Mucosa of stomach (tissue), 1 donor: Measurements from ENCODE around the gene KRT1.
"Not testable (repeated sequence)": the region's sequence is repeated elsewhere in the genome, so short reads cannot be mapped to it uniquely, and the experiment has no call there.

ENCODE experiments used
- H3K27me3 ChIP-seq: one replicate; pipeline ENCODE4 v1.7.0; 2013; ENCODE audit warnings: mild to moderate bottlenecking, low read length; ENCODE audit not compliant: control insufficient read depth, insufficient read depth
- H3K36me3 ChIP-seq: one replicate; pipeline ENCODE4 v1.7.0; 2013; ENCODE audit warnings: low read length; ENCODE audit not compliant: control insufficient read depth, insufficient read depth
- H3K4me1 ChIP-seq: one replicate; pipeline ENCODE4 v1.7.0; 2013; ENCODE audit warnings: mild to moderate bottlenecking, low read length; ENCODE audit not compliant: control insufficient read depth, insufficient read depth
- H3K4me3 ChIP-seq: one replicate; pipeline ENCODE4 v1.7.0; 2013; ENCODE audit warnings: low read length
- H3K9ac ChIP-seq: one replicate; pipeline ENCODE4 v1.7.0; 2013; ENCODE audit warnings: mild to moderate bottlenecking, low read length, moderate library complexity
- H3K9me3 ChIP-seq: one replicate; pipeline ENCODE4 v1.7.0; 2013; ENCODE audit warnings: mild to moderate bottlenecking, low read length, moderate library complexity; ENCODE audit not compliant: control insufficient read depth
- donor health status: Pancreatic carcinoma.

KRT1 gene

DNA sequence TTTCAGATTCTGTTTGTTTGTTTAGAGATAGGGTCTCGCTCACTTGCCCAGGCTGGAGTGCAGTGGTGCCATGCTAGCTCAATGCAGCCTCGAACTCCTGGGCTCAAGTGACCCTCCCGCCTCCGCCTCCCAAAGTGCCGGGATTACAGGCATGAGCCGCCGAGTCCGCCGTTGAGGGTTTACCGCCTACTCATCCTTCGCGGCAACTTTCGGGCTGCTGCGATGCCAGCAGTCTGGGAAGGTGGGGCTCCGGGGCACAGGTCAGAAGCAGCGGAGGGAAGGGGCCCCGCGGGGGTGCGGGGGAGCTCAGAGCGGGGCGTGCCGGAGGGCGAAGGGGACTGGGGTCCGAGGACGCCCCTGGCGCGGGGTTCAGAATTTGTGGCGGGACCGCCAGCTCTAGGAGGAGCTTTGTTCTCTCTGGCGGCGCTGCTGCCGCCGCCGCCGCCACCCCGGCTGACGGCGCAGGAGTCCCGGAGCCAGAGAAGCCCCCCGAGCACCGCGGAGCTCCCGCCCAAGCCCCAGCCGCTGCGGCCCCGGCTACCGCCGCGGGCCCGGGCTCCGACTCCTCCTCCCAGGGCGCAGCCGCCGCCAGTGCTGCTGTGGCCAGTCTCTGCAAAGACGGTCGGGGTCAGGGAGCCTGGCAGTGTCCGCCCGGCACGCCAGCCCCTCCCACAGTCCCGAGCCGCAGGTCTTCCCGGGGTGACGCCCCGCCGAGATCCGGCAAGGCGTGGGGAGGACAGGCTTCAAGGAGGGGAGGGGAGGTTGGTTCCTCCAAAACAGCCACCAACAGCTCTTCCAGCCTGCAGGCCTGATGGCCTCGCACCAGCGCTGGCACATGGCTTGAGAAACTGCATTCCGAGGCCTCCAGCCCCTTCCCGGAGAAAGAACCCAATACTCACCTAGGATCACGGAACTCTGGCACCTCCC is 34.0 kb upstream of the KRT1 start:
- H3K9ac ChIP-seq: no peak overlapping the region
- no peak overlapping the region for H3K4me3 ChIP-seq

GRCh38 chr12:52712122-52712521 is 31.9 kb upstream of the KRT1 start:
- not testable (repeated sequence) for H3K9ac ChIP-seq, H3K9me3 ChIP-seq, H3K4me3 ChIP-seq, H3K36me3 ChIP-seq, H3K4me1 ChIP-seq
- H3K27me3 ChIP-seq: peaks cover 40% of the 10 kb centered on the region

More for the DNA sequence above, 34.0 kb upstream of the KRT1 start:
- no peaks in the 10 kb centered on the region for H3K36me3 ChIP-seq
- H3K9me3 ChIP-seq: no peaks in the 10 kb centered on the region
- peaks cover 40% of the 10 kb centered on the region for H3K27me3 ChIP-seq
- H3K4me1 ChIP-seq: peaks cover 9% of the 10 kb centered on the region

- peaks cover 9% of the 10 kb centered on the region for H3K4me1 ChIP-seq
- no peak overlapping the region for H3K9ac ChIP-seq
- H3K4me3 ChIP-seq: no peak overlapping the region
- no peaks in the 10 kb centered on the region for H3K9me3 ChIP-seq
- no peaks in the 10 kb centered on the region for H3K36me3 ChIP-seq
- peaks cover 35% of the 10 kb centered on the region for H3K27me3 ChIP-seq
These were observed 30.5 kb upstream of the KRT1 start for GRCh38 chr12:52710730-52711129.

GRCh38 chr12:52708010-52708409 is 27.8 kb upstream of the KRT1 start:
- Histone ChIP-seq H3K27me3 (peaks cover 8% of the 10 kb centered on the region), H3K4me1 (no peaks in the 10 kb centered on the region), H3K4me3 (no peak overlapping the region), H3K9me3 (no peaks in the 10 kb centered on the region), H3K36me3 (no peaks in the 10 kb centered on the region), H3K9ac (no peak overlapping the region)

DNA sequence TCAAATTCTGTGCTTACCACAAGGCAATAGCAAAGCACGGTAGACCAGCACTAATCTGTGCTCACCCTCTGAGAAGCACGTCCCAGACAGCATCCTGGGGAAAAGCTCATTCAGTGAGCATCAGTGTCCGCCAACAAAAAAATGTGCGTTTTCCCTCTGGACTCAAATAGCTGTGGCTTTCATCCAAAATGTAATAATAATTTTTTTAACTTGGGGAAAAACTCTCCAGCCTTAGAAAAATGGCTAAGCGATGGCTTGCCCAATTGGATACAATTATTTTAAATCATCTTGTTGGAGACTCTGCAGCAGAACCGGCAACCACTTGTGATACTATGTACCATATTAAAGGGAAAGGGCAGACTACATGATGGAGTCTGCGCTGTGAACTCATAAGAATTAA is 24.3 kb upstream of the KRT1 start:
- Histone ChIP-seq H3K4me3 (no peak overlapping the region), H3K4me1 (peaks cover 3% of the 10 kb centered on the region), H3K27me3 (peaks cover 7% of the 10 kb centered on the region), H3K36me3 (no peaks in the 10 kb centered on the region), H3K9me3 (no peaks in the 10 kb centered on the region), H3K9ac (no peak overlapping the region)

- H3K27me3 ChIP-seq: peaks cover 10% of the 10 kb centered on the region
- H3K4me1 ChIP-seq: peaks cover 9% of the 10 kb centered on the region
- no peak overlapping the region for H3K9ac ChIP-seq
- H3K9me3 ChIP-seq: no peaks in the 10 kb centered on the region
- no peak overlapping the region for H3K4me3 ChIP-seq
- H3K36me3 ChIP-seq: no peaks in the 10 kb centered on the region
These were observed 23.7 kb upstream of the KRT1 start for GRCh38 chr12:52703878-52704277.

DNA sequence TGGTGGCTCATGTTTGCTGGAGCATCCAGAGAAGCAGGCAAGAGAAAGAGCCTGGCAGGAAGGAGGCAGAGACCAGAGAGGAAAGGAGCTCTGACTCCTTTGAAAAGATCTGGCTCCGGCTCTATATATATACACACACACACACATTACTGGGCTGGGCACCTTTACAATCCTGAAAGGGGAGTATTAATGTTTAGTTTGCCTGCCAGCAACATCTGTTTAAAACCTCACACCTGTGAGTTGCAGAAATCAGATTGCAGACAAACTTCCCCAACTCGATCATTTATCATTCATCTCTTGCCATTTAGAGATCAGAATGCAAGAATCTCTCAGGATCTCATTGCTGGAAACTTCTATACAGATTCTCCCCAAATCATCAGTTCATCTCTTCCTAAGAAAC is 23.2 kb upstream of the KRT1 start, which contains the start of gene KRT77:
Gene KRT77 (minus strand): TSS at position 101 of the 400 bp plus-strand sequence. CDS start 90 bp downstream, at position 11.
- Histone ChIP-seq H3K4me1 (peaks cover 13% of the 10 kb centered on the region), H3K9me3 (no peaks in the 10 kb centered on the region), H3K9ac (no peak within 1 kb of the TSS), H3K27me3 (peaks cover 10% of the 10 kb centered on the region), H3K36me3 (no peaks in the 10 kb centered on the region), H3K4me3 (no peak within 1 kb of the TSS)

DNA sequence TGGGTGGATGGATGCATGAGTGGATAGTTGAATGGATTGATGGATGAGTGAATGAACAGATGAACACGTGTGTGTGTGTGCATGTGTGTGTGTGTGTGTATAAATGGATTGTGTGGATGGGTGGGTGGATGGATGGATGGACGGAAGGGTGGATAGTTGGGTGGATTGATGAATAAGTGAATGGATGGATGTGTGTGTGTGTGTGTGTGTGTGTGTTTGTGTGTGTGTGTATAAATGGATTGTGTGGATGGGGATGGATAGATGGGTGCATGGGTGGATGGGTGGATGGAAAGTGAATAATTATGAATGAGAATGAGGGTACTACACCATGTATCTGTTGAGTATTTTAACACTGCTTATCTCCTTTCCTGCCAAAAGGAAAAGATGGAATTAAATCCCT is 22.1 kb upstream of the KRT1 start:
- no peaks in the 10 kb centered on the region for H3K9me3 ChIP-seq
- H3K4me3 ChIP-seq: no peak overlapping the region
- no peak overlapping the region for H3K9ac ChIP-seq
- H3K27me3 ChIP-seq: peaks cover 12% of the 10 kb centered on the region
- H3K4me1 ChIP-seq: peaks cover 16% of the 10 kb centered on the region
- H3K36me3 ChIP-seq: no peaks in the 10 kb centered on the region

GRCh38 chr12:52701281-52701680 is 21.1 kb upstream of the KRT1 start:
- Histone ChIP-seq H3K36me3 (no peaks in the 10 kb centered on the region), H3K9ac (no peak overlapping the region), H3K9me3 (no peaks in the 10 kb centered on the region), H3K4me3 (no peak overlapping the region), H3K27me3 (peaks cover 17% of the 10 kb centered on the region), H3K4me1 (peaks cover 16% of the 10 kb centered on the region)

- Histone ChIP-seq H3K36me3 (no peaks in the 10 kb centered on the region), H3K4me3 (no peak overlapping the region), H3K9me3 (no peaks in the 10 kb centered on the region), H3K27me3 (peaks cover 21% of the 10 kb centered on the region), H3K9ac (no peak overlapping the region), H3K4me1 (peaks cover 16% of the 10 kb centered on the region)
These were observed 19.8 kb upstream of the KRT1 start for GRCh38 chr12:52699960-52700359.

- Histone ChIP-seq H3K36me3 (no peaks in the 10 kb centered on the region), H3K9me3 (no peaks in the 10 kb centered on the region), H3K9ac (no peak overlapping the region), H3K4me1 (peaks cover 16% of the 10 kb centered on the region), H3K4me3 (no peak overlapping the region), H3K27me3 (peaks cover 21% of the 10 kb centered on the region)
These were observed 19.2 kb upstream of the KRT1 start for GRCh38 chr12:52699373-52699772.

DNA sequence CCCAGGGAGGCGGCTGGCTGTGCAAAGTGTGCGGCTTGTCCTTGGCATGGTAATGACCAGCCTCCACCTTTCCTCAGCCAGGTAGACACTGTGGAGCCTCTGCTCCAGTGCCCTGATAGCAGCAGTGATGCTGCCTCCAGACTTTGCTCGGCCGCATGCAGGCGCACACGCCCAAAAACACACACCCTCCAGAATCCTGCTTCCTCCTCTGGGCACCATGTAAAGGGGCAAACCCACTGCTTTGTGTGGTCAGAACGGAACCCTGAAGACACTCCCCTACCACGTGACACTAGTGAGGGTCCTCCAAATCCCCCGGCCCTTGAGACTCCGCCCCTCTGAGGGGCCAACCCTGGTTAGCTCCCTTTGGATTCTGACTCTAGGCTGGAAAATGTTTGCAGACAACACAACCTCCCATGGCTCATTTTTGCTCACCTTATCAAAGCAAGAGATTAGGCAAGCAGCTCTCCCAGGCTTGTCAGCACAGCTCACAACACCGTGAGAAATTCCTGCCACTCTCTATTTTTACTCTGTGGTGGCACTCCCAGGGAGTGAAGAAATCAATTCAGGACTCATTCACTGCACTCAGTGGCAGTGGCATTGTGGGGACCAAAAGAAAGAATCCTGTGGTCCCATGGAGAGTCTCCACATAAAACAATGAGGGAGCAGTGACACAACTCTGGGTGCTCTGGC is 18.6 kb upstream of the KRT1 start:
- H3K27me3 ChIP-seq: peaks cover 21% of the 10 kb centered on the region
- no peaks in the 10 kb centered on the region for H3K36me3 ChIP-seq
- H3K4me3 ChIP-seq: no peak overlapping the region
- H3K9ac ChIP-seq: no peak overlapping the region
- no peaks in the 10 kb centered on the region for H3K9me3 ChIP-seq
- H3K4me1 ChIP-seq: peaks cover 16% of the 10 kb centered on the region
